Erythroblast (primary cell): ENCODE results near the gene ZNF319.

ENCODE experiments used
- GATA1 ChIP-seq: IDR thresholded peaks from 2 replicates; pipeline ENCODE4 v1.6.1; 2011; ENCODE audit warnings: low read depth, mild to moderate bottlenecking, control low read depth, low read length, moderate library complexity
- POLR2A ChIP-seq: IDR thresholded peaks from 2 replicates; pipeline ENCODE4 v1.6.1; 2011; ENCODE audit warnings: mild to moderate bottlenecking, low read length

- TF ChIP-seq POLR2A (no peak), GATA1 (no peak)
Observed at GRCh38 chr16:57945740-57946138, 54.7 kb downstream of the ZNF319 start.
